Measurements from ENCODE around the gene ADARB2.
"Not testable (repeated sequence)": the region's sequence is repeated elsewhere in the genome, so short reads cannot be mapped to it uniquely, and the experiment has no call there.

The ADARB2 gene

GRCh38 chr10:1634239-1634638, 103.1 kb downstream of the ADARB2 start:
- DNase-seq: no peak

- DNase-seq: no peak
These were observed 103.5 kb downstream of the ADARB2 start for GRCh38 chr10:1633783-1634182.

- DNase-seq: no peak
These were observed 104.7 kb downstream of the ADARB2 start for GRCh38 chr10:1632596-1632995.

- DNase-seq: no peak
These were observed 105.2 kb downstream of the ADARB2 start for GRCh38 chr10:1632141-1632540.

- no peak for DNase-seq
These were observed 106.0 kb downstream of the ADARB2 start for GRCh38 chr10:1631282-1631681.

- no peak for DNase-seq
These were observed 107.0 kb downstream of the ADARB2 start for GRCh38 chr10:1630304-1630703.

GRCh38 chr10:1629326-1630198, 107.8 kb downstream of the ADARB2 start:
- no peak for DNase-seq

GRCh38 chr10:1628757-1629156, 108.6 kb downstream of the ADARB2 start:
- DNase-seq: no peak

- no peak for DNase-seq
These were observed 109.4 kb downstream of the ADARB2 start for GRCh38 chr10:1627945-1628344.

GRCh38 chr10:1626835-1627234, 110.5 kb downstream of the ADARB2 start:
- no peak for DNase-seq

- DNase-seq: no peak
These were observed 110.9 kb downstream of the ADARB2 start for GRCh38 chr10:1626410-1626809.

GRCh38 chr10:1625731-1626130, 111.6 kb downstream of the ADARB2 start:
- DNase-seq: no peak

- no peak for DNase-seq
These were observed 112.2 kb downstream of the ADARB2 start for GRCh38 chr10:1625079-1625478.

- DNase-seq: no peak
These were observed 113.1 kb downstream of the ADARB2 start for GRCh38 chr10:1624240-1624639.

- no peak for DNase-seq
These were observed 116.5 kb downstream of the ADARB2 start for GRCh38 chr10:1620803-1621202.

GRCh38 chr10:1617376-1618317, 119.7 kb downstream of the ADARB2 start:
- DNase-seq: not testable (repeated sequence)

- not testable (repeated sequence) for DNase-seq
These were observed 120.6 kb downstream of the ADARB2 start for GRCh38 chr10:1616701-1617100.

GRCh38 chr10:1615186-1615954, 122.0 kb downstream of the ADARB2 start:
- DNase-seq: no peak

- no peak for DNase-seq
These were observed 123.8 kb downstream of the ADARB2 start for GRCh38 chr10:1613511-1613910.

GRCh38 chr10:1612908-1613307, 124.4 kb downstream of the ADARB2 start:
- no peak for DNase-seq

- DNase-seq: no peak
These were observed 125.3 kb downstream of the ADARB2 start for GRCh38 chr10:1611936-1612550.

GRCh38 chr10:1610986-1611770, 126.1 kb downstream of the ADARB2 start:
- DNase-seq: no peak

All from CD4-positive, alpha-beta T cell treated with Interferon gamma for 1 hour (primary cell).